ENCODE measurements around the gene LRRC27. TPM values are rescaled to one million over a fixed set of nuclear protein-coding genes. Genes with fewer than 3 reads are reported as not detected.

Gene LRRC27
- total RNA-seq, 2 experiments from 2014 or later = 13.0 to 17.3 TPM

DNA sequence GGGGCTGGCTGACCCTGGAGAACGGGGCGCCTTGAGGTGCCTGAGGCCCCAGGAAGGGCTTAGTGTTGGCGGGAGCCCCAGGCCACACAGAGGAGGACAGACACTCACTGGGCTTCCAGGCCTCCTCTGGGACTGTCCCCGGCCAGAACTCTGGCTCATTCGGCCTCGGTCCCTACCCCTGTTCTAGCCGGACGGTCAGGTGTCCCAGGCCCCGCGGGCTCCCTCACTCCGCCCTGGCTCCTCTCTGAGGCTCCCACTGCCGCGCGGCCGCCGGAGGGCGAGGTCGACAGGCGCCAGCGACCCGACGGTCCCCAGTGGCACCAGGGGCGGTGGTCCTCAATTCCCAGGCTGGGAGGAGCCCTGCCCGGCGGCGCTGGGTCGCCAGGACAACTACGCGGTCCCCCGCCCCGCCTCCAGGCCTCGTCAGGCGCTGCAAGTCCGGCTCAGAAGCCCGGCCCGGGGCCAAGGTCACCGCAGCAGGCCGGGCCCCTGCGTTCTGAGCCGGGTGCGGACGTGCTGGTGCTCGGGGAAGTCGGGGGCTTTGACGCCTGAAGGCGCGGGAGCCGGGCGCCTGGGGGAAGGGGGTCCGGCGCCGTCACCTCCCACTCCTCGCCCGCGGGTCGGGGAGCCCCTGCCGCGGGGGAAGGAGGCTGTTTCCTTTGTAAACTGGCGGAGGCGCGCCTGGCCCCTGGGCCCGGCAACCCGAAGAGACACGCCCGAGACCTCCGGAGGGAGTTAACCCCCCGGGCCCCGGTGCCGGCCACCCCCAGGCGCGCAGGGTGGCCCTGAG, 63.9 kb downstream of the LRRC27 start:
- peak overlapping the region; percentile 26 for H3K4me2 ChIP-seq (ENCODE audit: low read length)
- BruUV-seq (replicated peaks) = no TSS peak
- TF ChIP-seq CTCF (conservative IDR thresholded peaks at IDR 0.05; ENCODE audit: low read length) (no peak), EZH2phosphoT487 (IDR thresholded peaks at IDR 0.05; ENCODE audit: borderline replicate concordance, low read depth, low read length) (no peak)

DNA sequence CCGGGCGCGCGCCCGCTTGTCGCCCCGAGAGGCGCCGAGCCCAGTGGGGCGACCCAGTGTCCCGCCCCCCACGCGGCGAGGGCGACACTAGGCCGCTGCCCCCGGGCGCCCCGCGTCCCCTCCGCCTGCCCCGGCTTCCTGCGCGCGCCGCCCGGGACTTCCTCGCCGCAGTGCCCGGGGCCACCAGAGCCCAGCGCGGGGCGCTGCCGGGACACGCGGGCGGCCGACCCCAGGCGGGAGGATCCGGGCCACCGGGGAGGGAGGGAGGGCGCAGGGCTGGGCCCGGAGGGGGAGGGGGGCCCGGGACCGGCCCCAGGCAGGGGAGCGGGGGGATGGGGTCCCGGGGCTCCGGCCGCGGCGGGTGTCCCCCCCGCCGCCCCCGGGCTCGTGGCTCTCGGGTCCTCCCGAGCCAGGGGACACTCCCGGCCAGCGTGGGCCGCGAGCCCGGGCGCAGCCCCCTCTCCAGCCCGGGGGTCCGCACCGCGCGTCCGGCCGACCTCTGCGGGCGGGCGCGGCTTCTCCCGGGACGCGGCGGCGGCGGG, 64.6 kb downstream of the LRRC27 start:
- Histone ChIP-seq H4K20me1 (ENCODE audit: insufficient read depth, low read length) (no peaks in the 10 kb centered on the region), H2AFZ (ENCODE audit: low read length) (no peak overlapping the region), H3K4me3 (ENCODE audit: low read depth, low read length, poor library complexity, severe bottlenecking) (peak overlapping the region; percentile 47), H3K79me2 (ENCODE audit: insufficient read depth, low read depth, low read length) (no peaks in the 10 kb centered on the region), H3K9me3 (ENCODE audit: low read length) (no peaks in the 10 kb centered on the region), H3K9me2 (ENCODE audit: insufficient read depth, low read length) (no peaks in the 10 kb centered on the region), H3K27ac (ENCODE audit: low read depth, low read length, poor library complexity, severe bottlenecking) (no peak overlapping the region), H3K4me2 (ENCODE audit: low read length) (peak overlapping the region; percentile 26), H3K36me3 (ENCODE audit: insufficient read depth, low read length) (no peaks in the 10 kb centered on the region), H3K4me1 (ENCODE audit: insufficient read depth, low read length, poor library complexity, severe bottlenecking) (peaks cover 9% of the 10 kb centered on the region)
- intact Hi-C loops (cut with micrococcal nuclease; ENCODE audit: unreplicated experiment) = loop anchor here (1.0 to 2.0 kb wide), 2 partner anchors 26 to 50 kb away; no protein-coding TSS in a partner anchor
- ChIA-PET POLR2A (interaction anchor here (0.7 kb wide), 1 partner anchor 59 kb away, joined by 3 read pairs; no protein-coding TSS in a partner anchor), CTCF (ENCODE audit: unreplicated experiment) (no interaction called here)
- TF ChIP-seq EZH2phosphoT487 (IDR thresholded peaks at IDR 0.05; ENCODE audit: borderline replicate concordance, low read depth, low read length) (no peak), CTCF (conservative IDR thresholded peaks at IDR 0.05; ENCODE audit: low read length) (no peak)
- DNase-seq (ENCODE audit: low spot score) = peak; percentile 57
- no TSS peak for BruUV-seq (replicated peaks)

More for the DNA sequence above, 63.9 kb downstream of the LRRC27 start:
- ChIA-PET POLR2A (no interaction called here), CTCF (ENCODE audit: unreplicated experiment) (no interaction called here)
- H3K4me3 ChIP-seq (ENCODE audit: low read depth, low read length, poor library complexity, severe bottlenecking) = peak overlapping the region; percentile 47
- H3K79me2 ChIP-seq (ENCODE audit: insufficient read depth, low read depth, low read length) = no peaks in the 10 kb centered on the region
- H3K27ac ChIP-seq (ENCODE audit: low read depth, low read length, poor library complexity, severe bottlenecking) = no peak overlapping the region
- no peaks in the 10 kb centered on the region for H3K9me3 ChIP-seq (ENCODE audit: low read length)
- H3K4me1 ChIP-seq (ENCODE audit: insufficient read depth, low read length, poor library complexity, severe bottlenecking) = peaks cover 9% of the 10 kb centered on the region
- DNase-seq (ENCODE audit: low spot score) = no peak
- no peaks in the 10 kb centered on the region for H3K36me3 ChIP-seq (ENCODE audit: insufficient read depth, low read length)
- intact Hi-C loops (cut with micrococcal nuclease; ENCODE audit: unreplicated experiment) = loop anchor here (2.0 kb wide), 1 partner anchor 51 kb away; no protein-coding TSS in a partner anchor
- H4K20me1 ChIP-seq (ENCODE audit: insufficient read depth, low read length) = no peaks in the 10 kb centered on the region
- H2AFZ ChIP-seq (ENCODE audit: low read length) = no peak overlapping the region
- no peaks in the 10 kb centered on the region for H3K9me2 ChIP-seq (ENCODE audit: insufficient read depth, low read length)
